HFFc6 (cell line): ENCODE results near the gene RNLS. TPM values are rescaled to one million over a fixed set of nuclear protein-coding genes. Genes with fewer than 3 reads are reported as not detected.

Source experiments
- DNase-seq: peaks from one replicate; pipeline ENCODE4 v3.0.0-alpha.2; 2018
- H3K27ac Mint-ChIP-seq: 2 replicates; pipeline ENCODE4 v1.8.0; 2020; ENCODE audit warnings: mild to moderate bottlenecking, mixed read lengths
- H3K27me3 Mint-ChIP-seq: 2 replicates; pipeline ENCODE4 v1.8.0; 2021; ENCODE audit warnings: mild to moderate bottlenecking, moderate library complexity, mixed read lengths; ENCODE audit not compliant: insufficient read depth
- H3K36me3 Mint-ChIP-seq: 2 replicates; pipeline ENCODE4 v1.8.0; 2021; ENCODE audit warnings: low read depth, mixed read lengths
- H3K4me1 Mint-ChIP-seq: 2 replicates; pipeline ENCODE4 v1.8.0; 2020; ENCODE audit warnings: low read depth, mixed read lengths
- H3K4me3 Mint-ChIP-seq: 2 replicates; pipeline ENCODE4 v1.8.0; 2020; ENCODE audit warnings: mild to moderate bottlenecking, moderate library complexity, mixed read lengths
- H3K9me3 Mint-ChIP-seq: 2 replicates; pipeline ENCODE4 v1.8.0; 2020; ENCODE audit warnings: mild to moderate bottlenecking, mixed read lengths
- CTCF ChIP-seq: fragments of 200-600 bp; sonication (generic); IDR thresholded peaks from 2 replicates; pipeline ENCODE4 v1.5.0; 2021; ENCODE audit warnings: antibody characterized with exemption, mild to moderate bottlenecking
- total RNA-seq, 6 experiments: library from RNA; stranded (reverse); fragmentation: NEBNext Ultra II Directional; extraction: Animal tissue kit (Norgen Biotek cat#: 25700); gene quantifications; 2 replicates in 1 of 6; 3 replicates in 5 of 6; pipeline ENCODE4 v1.2.3, GENCODE V29; 2021

RNLS gene
- total RNA-seq, 6 experiments from 2014 or later = 1.8 to 3.1 (median 2.4) TPM

- H3K4me3 Mint-ChIP-seq = no peak overlapping the region
Measured at GRCh38 chr10:88500656-88501055, 82.5 kb downstream of the RNLS start.

GRCh38 chr10:88499569-88500470 lies 83.3 kb downstream of the RNLS start:
- Mint-ChIP-seq H3K36me3 (no peaks in the 10 kb centered on the region), H3K4me3 (peak overlapping the region; percentile 32; the same call in 1 of the 2 replicates), H3K27ac (no peak overlapping the region), H3K9me3 (no peaks in the 10 kb centered on the region), H3K4me1 (peaks cover 17% of the 10 kb centered on the region), H3K27me3 (no peaks in the 10 kb centered on the region)
- no peak for TF ChIP-seq CTCF
- peak; percentile 53 for DNase-seq

More at GRCh38 chr10:88500656-88501055, 82.5 kb downstream of the RNLS start:
- Mint-ChIP-seq H3K27ac (no peak overlapping the region), H3K4me1 (peaks cover 17% of the 10 kb centered on the region), H3K9me3 (no peaks in the 10 kb centered on the region), H3K27me3 (no peaks in the 10 kb centered on the region; the same call in 1 of the 2 replicates), H3K36me3 (no peaks in the 10 kb centered on the region)
- no peak for DNase-seq
- no peak for TF ChIP-seq CTCF

- Mint-ChIP-seq H3K4me3 (no peak overlapping the region), H3K27me3 (no peaks in the 10 kb centered on the region), H3K4me1 (peaks cover 27% of the 10 kb centered on the region), H3K27ac (no peak overlapping the region), H3K36me3 (no peaks in the 10 kb centered on the region), H3K9me3 (no peaks in the 10 kb centered on the region)
- no peak for DNase-seq
- no peak for TF ChIP-seq CTCF
Measured at GRCh38 chr10:88497913-88498312, 85.2 kb downstream of the RNLS start.

DNA sequence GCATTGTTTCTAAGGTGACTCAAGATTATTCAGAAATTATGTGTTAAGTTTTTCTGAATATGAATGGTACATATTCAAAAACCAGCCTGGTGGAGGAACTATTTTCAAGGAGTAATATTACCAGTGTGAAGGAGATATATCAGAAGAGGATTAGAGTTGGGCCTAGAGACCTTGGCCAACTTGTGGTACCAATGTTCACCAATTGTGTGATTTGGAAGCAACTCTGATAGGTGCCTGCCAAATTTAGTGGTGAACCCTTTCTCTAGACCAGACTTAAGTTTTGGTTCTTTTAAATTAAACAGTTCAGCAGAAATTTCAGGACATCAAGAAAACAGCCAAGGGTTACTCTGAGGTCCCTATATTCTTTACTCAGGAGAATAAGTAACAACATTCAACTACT lies 88.6 kb downstream of the RNLS start:
- Mint-ChIP-seq H3K4me3 (no peak overlapping the region), H3K36me3 (no peaks in the 10 kb centered on the region), H3K4me1 (peaks cover 14% of the 10 kb centered on the region), H3K27me3 (no peaks in the 10 kb centered on the region), H3K27ac (no peak overlapping the region), H3K9me3 (no peaks in the 10 kb centered on the region)
- no peak for TF ChIP-seq CTCF
- no peak for DNase-seq

DNA sequence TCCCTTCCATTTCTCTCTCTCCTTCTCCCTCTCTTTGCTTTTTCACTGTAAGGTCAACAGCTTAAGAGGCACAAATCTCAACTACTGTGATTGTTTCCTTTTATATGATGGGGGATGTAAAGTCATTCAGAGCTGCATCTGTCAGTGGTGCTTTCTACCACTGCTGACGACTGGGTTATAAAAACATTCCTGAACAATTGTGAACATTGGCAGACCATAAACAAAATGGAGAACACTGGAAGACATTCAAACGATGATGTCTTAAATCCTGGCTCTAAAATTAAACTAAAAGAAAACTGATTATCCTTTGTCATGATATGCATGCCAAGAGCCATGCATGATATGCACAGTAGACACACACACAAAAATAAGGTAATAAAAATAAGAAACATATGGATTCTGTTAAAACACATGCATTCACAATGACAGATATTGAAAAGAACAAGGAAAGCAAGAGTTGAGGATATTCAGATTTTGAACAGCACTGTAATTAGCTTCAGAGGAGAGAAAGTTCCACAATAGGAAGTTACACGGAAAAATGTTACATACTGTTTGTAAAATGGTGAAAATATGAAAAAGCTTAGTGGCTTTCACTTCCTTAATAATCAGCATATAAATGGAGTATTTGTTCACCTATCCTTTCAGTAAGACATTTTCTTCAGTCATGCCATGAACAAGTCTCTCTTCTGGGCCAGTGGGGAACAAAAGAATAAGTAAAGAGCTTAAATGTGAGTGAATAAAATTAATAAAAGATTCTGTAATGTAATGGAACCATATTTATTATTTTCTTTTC lies 89.2 kb downstream of the RNLS start:
- TF ChIP-seq CTCF = no peak
- no peaks in the 10 kb centered on the region for H3K36me3 Mint-ChIP-seq
- no peak overlapping the region for H3K4me3 Mint-ChIP-seq
- H3K27ac Mint-ChIP-seq = no peak overlapping the region
- no peaks in the 10 kb centered on the region for H3K27me3 Mint-ChIP-seq
- peak; percentile 13 for DNase-seq
- peaks cover 10% of the 10 kb centered on the region for H3K4me1 Mint-ChIP-seq
- no peaks in the 10 kb centered on the region for H3K9me3 Mint-ChIP-seq
